Fibroblast of the aortic adventitia (primary cell): ENCODE data around the gene UBE2I. TPM values are rescaled to one million over a fixed set of nuclear protein-coding genes. Genes with fewer than 3 reads are reported as not detected.

Source experiments
- DNase-seq: peaks from one replicate; pipeline ENCODE4 v3.0.0-alpha.2; 2010; ENCODE audit warnings: low read depth
- H3K4me3 ChIP-seq: 2 replicates; pipeline ENCODE4 v1.5.1; 2011; ENCODE audit warnings: low read depth, mild to moderate bottlenecking, control low read depth, low read length, moderate library complexity
- total RNA-seq: library from RNA; depleted of rRNA; stranded (reverse); fragments of >200 nt; gene quantifications from 2 replicates; pipeline ENCODE4 v1.2.3, GENCODE V29; 2012; ENCODE audit warnings: low replicate concordance
- TF ChIP-seq, protein P1 (sequence below): IDR thresholded peaks from 2 replicates; pipeline ENCODE4 v1.5.1; 2011; ENCODE audit warnings: mild to moderate bottlenecking, low read length, control low read depth, inconsistent platforms; ENCODE audit not compliant: insufficient read depth

The UBE2I gene
- total RNA-seq, 1 donor: 70.3 TPM

DNA sequence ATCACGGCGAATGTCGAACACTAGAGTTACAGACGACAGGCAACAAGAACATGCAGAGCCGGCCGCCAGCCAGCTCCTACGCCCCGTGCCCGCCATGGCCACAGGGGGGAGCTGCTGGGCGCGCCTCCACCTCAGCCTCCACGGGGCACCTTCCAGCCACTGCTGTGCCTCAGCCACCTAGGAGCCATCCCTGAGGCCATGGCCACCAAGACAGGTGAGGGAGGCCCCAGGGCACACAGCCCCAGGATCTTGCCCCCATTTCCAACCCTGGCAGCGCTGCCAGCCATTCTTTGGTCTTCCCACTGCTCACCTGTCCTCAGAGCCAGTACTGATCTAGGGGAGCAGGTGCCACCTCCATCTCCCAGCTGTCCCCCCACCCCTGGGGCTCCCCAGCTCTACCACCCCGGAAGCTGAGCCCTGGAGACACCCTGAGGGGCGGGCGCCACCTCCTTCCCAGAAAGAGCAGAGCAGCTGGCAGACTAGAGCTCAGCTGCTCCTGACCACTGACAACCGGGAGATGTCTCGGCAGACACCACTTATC is 54.1 kb downstream of the UBE2I start:
- peak; percentile 18 for DNase-seq
- TF ChIP-seq, protein P1, sequence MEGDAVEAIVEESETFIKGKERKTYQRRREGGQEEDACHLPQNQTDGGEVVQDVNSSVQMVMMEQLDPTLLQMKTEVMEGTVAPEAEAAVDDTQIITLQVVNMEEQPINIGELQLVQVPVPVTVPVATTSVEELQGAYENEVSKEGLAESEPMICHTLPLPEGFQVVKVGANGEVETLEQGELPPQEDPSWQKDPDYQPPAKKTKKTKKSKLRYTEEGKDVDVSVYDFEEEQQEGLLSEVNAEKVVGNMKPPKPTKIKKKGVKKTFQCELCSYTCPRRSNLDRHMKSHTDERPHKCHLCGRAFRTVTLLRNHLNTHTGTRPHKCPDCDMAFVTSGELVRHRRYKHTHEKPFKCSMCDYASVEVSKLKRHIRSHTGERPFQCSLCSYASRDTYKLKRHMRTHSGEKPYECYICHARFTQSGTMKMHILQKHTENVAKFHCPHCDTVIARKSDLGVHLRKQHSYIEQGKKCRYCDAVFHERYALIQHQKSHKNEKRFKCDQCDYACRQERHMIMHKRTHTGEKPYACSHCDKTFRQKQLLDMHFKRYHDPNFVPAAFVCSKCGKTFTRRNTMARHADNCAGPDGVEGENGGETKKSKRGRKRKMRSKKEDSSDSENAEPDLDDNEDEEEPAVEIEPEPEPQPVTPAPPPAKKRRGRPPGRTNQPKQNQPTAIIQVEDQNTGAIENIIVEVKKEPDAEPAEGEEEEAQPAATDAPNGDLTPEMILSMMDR: peak; percentile 74

DNA sequence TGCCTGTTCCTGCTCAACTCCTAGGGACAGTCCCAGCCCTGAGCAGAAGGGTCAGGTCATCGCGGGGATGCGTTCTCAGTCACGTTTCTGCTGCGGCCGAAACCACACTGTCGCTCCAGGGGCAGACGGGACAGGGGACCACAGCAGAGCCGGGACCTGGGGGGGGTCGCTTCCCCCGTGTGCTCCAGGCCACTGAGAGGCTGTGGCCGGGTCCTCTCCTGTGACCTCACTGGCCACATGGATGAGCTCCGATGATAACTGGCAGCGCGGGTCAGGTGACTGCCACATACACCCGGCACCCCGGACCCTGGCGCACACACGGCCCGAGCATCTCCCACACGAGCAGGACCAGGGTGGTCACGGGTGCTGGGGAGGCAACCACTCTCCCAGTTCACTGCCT is 55.1 kb downstream of the UBE2I start:
- TF ChIP-seq, protein P1: no peak
- DNase-seq: no peak
- H3K4me3 ChIP-seq: no peak overlapping the region

More for the DNA sequence above, 54.1 kb downstream of the UBE2I start:
- H3K4me3 ChIP-seq: no peak overlapping the region

DNA sequence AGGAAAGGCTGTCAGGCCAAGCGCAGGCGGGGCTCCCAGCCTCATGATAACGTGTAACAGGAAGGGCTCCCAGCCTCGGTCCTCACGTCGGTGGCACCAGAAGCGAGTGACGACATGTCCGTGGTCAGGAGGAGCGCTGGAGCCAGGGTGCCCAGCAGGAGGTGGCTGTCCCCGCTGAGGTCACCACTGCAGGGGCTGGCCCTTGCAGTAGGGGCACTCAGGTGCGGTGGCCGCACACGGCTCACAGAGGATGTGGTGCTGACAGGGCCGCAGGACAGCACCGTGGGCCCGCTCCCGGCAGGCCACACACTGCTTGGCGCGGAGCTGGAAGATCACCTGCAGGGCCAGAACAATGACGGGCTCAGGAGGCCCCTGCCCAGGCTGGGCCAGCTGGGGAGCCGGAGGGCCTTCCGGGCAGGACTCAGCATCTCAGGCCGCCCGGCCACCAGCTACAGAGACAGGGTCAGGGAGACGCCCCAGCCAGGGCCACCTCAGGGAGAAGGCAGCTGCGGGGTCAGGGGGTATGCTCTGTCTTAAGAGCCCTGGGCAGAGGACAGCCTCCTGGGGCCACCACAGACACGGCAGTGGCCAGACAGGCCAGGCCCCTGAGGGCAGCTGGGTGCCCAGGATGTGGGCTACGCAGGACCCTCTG is 56.8 kb downstream of the UBE2I start:
- no peak overlapping the region for H3K4me3 ChIP-seq
- TF ChIP-seq, protein P1: no peak

DNA sequence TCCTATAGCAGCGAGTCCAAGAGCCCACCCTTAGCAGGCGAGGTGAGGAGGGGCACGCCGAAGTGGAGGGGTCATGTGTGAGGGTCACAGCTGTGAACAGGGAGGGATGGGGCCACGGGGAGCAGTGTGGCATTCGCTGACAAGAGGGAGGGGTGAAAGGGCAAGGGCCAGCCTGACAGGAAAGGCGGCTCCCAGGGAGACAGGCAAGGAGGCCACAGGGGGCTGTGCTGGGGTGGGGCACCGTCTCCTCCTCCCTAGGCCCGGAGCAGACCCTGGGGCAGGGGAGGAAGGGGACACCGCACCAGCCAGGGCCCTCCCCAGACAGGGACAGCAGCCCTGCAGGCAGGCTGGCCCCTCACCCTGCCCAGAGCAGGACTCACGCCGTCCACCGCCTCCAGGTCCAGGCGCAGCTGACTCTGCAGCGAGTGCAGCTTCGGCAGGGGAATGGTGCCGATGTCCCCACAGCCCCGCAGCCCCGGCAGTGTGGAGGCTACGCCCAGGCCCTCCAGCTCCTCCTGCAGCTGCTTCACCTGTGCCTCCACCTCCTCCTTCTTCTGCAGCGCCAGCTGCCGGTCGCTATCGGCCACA is 57.4 kb downstream of the UBE2I start:
- H3K4me3 ChIP-seq: no peak overlapping the region
- TF ChIP-seq, protein P1: no peak
- no peak for DNase-seq

More for the DNA sequence above, 56.8 kb downstream of the UBE2I start:
- no peak for DNase-seq

DNA sequence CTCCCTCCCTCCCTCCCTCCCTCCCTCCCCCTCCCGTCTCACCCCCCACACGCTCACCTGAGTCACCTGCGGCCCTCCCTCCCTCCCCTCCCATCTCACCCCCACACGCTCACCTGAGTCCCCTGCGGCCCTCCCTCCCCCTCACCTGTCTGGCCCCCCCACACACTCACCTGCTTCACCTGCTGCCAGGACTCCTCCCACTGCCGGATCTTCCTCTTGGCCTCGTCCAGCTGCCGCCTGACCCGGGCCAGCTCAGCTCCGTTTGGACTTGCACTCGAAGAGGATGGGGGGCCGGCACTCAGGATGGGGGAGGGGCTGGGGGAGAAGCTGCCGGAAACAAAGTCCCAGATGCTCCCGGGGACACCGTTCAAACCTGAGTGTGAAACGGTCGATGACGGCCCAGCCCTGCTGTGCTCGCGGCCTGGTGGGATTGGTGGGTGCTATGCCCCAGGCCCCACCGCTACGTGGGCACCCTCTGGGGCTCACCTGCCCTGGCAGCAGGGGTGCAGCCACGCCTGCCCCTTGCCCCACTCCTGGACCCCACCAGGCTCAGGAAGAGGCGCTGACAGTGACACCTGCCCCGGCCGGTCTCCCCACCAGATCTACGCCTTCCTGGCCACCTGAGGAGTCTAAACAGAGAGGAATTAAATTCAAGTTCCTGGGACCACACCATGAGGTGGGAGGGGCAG is 58.2 kb downstream of the UBE2I start:
- TF ChIP-seq, protein P1: no peak
- no peak overlapping the region for H3K4me3 ChIP-seq
- DNase-seq: no peak

DNA sequence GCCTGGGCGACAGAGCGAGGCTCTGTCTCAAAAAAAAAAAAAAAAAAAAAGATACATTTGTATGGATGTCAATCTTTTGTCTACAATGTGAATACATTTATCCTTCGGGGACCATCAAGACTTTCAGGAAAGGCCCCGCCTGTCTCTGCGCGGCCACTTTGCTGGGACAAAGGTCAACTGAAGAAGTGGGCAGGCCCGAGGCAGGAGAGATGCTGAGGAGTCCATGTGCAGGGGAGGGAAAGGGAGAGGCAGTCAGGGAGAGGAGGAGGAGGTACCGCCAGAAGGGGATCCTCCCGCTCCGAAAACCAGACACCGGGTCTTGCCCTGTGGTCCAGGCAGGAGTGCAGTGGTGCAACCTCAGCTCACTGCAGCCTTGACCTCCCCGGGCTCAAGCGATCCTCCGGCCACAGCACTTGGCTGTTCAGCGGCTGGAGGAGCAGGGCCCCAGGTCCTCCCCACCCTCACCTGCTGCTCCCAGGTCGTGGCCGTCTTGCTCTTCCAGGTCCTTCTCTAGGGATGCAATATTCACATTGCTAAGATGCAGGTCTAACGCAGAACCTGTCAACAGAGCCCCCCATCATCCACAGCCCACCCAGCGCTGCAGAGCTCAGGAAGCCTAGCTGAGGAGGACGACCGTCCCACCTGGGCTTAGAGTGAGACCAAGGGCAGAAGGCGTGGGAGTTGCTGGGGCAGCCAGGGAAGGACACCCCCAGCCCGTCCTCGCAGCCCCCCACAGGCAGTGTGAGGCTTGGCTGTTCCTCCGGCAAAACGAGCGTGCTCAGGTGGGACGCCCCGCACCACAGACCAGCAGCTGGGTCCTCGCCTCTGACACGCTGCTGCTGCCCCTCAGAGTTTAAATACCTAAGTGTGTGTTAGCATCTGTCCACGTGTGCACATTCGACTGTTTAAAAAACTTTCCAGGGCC is 61.9 kb downstream of the UBE2I start:
- no peak overlapping the region for H3K4me3 ChIP-seq
- DNase-seq: no peak
- TF ChIP-seq, protein P1: no peak
